Upper lobe of left lung (tissue), 6 donors: ENCODE measurements around the gene SERTAD1. TPM values are rescaled to one million over a fixed set of nuclear protein-coding genes. Genes with fewer than 3 reads are reported as not detected.

Experiments used
- ATAC-seq, 2 donors: fragments of 200-7000 bp; cut with Tn5 transposase; one replicate each; pipeline ENCODE4 v1.9.1; 2022; ENCODE audit warnings: mild to moderate bottlenecking in 2 of 2, moderate library complexity in 2 of 2; ENCODE audit not compliant: low FRiP score in 2 of 2
- DNase-seq, 2 donors: peaks; one replicate each; pipeline ENCODE4 v3.0.0-alpha.2; 2019 to 2020
- H3K27ac ChIP-seq, 4 donors: fragments of 200-600 bp; sonication (generic); one replicate each; pipeline ENCODE4 v1.5.1; 2016 to 2019
- H3K27me3 ChIP-seq, 4 donors: fragments of 200-600 bp; sonication (generic); one replicate each; pipeline ENCODE4 v1.5.1; 2017 to 2019
- H3K36me3 ChIP-seq, 4 donors: fragments of 200-600 bp; sonication (generic); one replicate each; pipeline ENCODE4 v1.5.1; 2016 to 2019
- H3K4me1 ChIP-seq, 4 donors: fragments of 200-600 bp; sonication (generic); one replicate each; pipeline ENCODE4 v1.5.1; 2018 to 2019
- H3K4me3 ChIP-seq, 4 donors: fragments of 200-600 bp; sonication (generic); one replicate each; pipeline ENCODE4 v1.5.1; 2017 to 2019; ENCODE audit warnings: mild to moderate bottlenecking in 2 of 4, moderate library complexity in 1 of 4
- H3K9me3 ChIP-seq, 4 donors: fragments of 200-600 bp; sonication (generic); one replicate each; pipeline ENCODE4 v1.5.1; 2018 to 2019
- EP300 ChIP-seq, 4 donors: sonication (generic); formaldehyde crosslinking; IDR thresholded peaks; one replicate each; pipeline ENCODE4 v1.5.1; 2017; ENCODE audit warnings: antibody characterized with exemption in 4 of 4, control low read depth in 2 of 4
- POLR2A ChIP-seq, 4 donors: fragments of 450-650 bp; IDR thresholded peaks; one replicate each; pipeline ENCODE4 v1.5.1; 2016 to 2017; ENCODE audit warnings: antibody characterized with exemption in 4 of 4, mild to moderate bottlenecking in 2 of 4
- POLR2AphosphoS5 ChIP-seq, 2 donors: sonication (generic); formaldehyde crosslinking; IDR thresholded peaks; one replicate each; pipeline ENCODE4 v1.5.1; 2017; ENCODE audit warnings: antibody characterized with exemption in 2 of 2
- WGBS, 2 donors: methylation state at CpG; one replicate each; pipeline ENCODE4 v1.1.5; 2017 to 2018; 5-methylcytosine and 5-hydroxymethylcytosine counted together
- total RNA-seq, 6 donors: library from RNA; depleted of rRNA in 4 of 6; stranded (reverse); fragments of >200 nt in 4 of 6; gene quantifications; one replicate each; pipeline versions ENCODE4 v1.1.0 to v1.2.1, GENCODE V29; 2016 to 2021
- TF ChIP-seq, protein P1 (sequence below), 6 experiments: fragments of 450-650 bp in 4 of 6; fragments of 200-600 bp in 2 of 6; sonication (generic) in 2 of 6; IDR thresholded peaks; one replicate each; pipeline ENCODE4 v1.5.1; 2016 to 2019; ENCODE audit warnings: antibody characterized with exemption in 6 of 6
- donor health status: DM: no; HTN: no; CAD: no; lungs with moderate emphysema.
- donor health status: DM: no; HTN: yes; CAD: no; lungs with severe emphysema.

Gene SERTAD1
- total RNA-seq, 6 donors from 2014 or later = 2.1 to 37.5 (median 18.4) TPM

DNA sequence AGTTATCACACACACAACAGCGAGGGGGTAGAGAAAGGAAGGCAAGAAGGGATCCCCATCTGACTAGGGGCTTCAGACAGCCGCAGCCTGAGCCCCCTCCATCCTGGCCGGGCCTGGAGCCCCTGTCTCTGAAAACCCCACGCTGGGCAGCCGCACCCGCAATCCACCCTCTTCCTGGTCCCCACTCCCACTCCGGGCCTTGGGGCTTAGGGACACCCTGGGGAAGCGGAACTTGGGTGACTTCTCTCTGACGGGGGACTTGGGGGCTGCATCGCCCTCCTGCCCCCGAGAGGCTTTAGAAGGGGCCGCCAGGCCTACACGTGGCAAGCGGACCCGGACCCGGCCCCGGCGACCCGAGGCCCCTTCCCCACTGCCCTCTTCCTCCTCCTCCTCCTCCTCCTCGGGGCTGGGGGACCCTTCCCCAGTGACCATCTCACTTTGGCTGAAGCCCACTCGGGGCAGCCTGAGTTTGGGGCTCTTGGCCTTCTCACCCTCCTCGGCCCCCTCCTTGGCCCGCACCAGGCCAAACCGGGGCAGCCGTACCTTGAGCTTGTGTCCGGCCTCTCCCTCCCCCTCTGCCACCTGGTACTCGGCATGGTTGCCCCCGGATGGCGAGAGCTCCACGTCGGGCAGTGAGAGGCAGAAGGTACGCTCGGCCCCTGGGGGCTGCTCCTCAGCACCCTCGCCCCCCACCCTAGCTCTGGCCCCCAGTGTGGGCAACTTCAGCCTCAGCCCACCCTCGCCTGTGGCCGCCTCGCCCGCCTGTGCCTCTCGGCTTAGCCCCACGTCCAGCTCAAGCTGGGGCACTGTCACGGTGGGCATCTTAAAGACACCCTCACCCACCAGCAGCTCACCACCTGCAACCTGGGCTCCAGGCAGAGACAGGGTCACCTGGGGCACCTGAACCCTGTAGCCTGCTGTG is 31.6 kb downstream of the SERTAD1 start:
- Histone ChIP-seq H3K27me3 (no peaks in the 10 kb centered on the region), H3K4me3 (no peak overlapping the region), H3K36me3 (peaks cover 0 to 44% (median 24%) of the 10 kb centered on the region in 4 donors), H3K9me3 (no peaks in the 10 kb centered on the region), H3K27ac (peak overlapping the region in 3 of 4 donors; percentile 21 to 73 (median 71)), H3K4me1 (peaks cover 4 to 35% (median 22%) of the 10 kb centered on the region in 4 donors)
- TF ChIP-seq POLR2AphosphoS5 (IDR thresholded peaks at IDR 0.05) (no peak), EP300 (IDR thresholded peaks at IDR 0.05) (no peak), POLR2A (IDR thresholded peaks at IDR 0.05) (no peak)
- TF ChIP-seq, protein P1, sequence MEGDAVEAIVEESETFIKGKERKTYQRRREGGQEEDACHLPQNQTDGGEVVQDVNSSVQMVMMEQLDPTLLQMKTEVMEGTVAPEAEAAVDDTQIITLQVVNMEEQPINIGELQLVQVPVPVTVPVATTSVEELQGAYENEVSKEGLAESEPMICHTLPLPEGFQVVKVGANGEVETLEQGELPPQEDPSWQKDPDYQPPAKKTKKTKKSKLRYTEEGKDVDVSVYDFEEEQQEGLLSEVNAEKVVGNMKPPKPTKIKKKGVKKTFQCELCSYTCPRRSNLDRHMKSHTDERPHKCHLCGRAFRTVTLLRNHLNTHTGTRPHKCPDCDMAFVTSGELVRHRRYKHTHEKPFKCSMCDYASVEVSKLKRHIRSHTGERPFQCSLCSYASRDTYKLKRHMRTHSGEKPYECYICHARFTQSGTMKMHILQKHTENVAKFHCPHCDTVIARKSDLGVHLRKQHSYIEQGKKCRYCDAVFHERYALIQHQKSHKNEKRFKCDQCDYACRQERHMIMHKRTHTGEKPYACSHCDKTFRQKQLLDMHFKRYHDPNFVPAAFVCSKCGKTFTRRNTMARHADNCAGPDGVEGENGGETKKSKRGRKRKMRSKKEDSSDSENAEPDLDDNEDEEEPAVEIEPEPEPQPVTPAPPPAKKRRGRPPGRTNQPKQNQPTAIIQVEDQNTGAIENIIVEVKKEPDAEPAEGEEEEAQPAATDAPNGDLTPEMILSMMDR (IDR thresholded peaks at IDR 0.05) = no peak
- DNase-seq (peak in 1 of 2 donors; percentile 82), ATAC-seq (no peak)
- WGBS, 2 donors = 91 to 92% methylated on average over 32 to 40 of the region's 41 CpGs

DNA sequence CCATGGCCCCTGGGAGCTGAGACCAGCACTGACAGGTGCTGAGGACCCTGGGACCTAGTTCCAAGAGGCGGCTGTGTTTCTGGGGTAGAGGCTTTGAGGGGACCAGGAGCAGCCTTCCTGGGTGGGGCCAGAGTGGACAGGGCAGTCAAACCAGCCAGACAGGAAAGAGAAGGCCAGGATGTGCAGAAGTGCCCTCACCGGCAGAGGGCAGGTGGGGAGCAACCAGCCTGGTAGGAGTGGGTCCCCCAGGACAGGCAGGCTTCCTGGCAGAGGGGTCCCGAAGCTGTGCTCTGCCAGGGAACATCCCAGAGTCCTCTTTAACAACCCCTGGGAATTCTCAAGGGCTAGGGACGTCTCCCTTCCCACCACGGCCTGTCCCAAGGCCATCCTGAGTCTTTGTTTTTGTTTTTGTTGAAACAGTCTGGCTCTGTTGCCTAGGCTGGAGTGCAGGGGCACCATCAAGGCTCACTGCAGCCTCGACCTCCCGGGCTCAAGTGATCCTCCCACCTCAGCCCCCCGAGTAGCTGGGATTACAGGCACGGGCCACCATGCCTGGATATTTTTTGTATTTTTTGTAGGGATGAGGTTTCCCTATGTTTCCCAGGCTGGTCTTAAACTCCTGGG is 32.8 kb downstream of the SERTAD1 start:
- Histone ChIP-seq H3K9me3 (no peaks in the 10 kb centered on the region), H3K4me1 (peaks cover 4 to 24% (median 17%) of the 10 kb centered on the region in 4 donors), H3K36me3 (peaks cover 0 to 33% (median 19%) of the 10 kb centered on the region in 4 donors), H3K4me3 (no peak overlapping the region), H3K27ac (peak overlapping the region in 3 of 4 donors; percentile 21 to 73 (median 71)), H3K27me3 (no peaks in the 10 kb centered on the region)
- DNase-seq (peak in 1 of 2 donors; percentile 81), ATAC-seq (peak; percentile 23 to 60)
- WGBS, 2 donors = 37 to 46% methylated on average over 9 of the region's 9 CpGs
- TF ChIP-seq POLR2AphosphoS5 (IDR thresholded peaks at IDR 0.05) = peak in 1 of 2 donors; percentile 17
- TF ChIP-seq, protein P1 (IDR thresholded peaks at IDR 0.05) = peak; percentile 43 to 70 (median 51)
- no peak for TF ChIP-seq EP300 (IDR thresholded peaks at IDR 0.05)

DNA sequence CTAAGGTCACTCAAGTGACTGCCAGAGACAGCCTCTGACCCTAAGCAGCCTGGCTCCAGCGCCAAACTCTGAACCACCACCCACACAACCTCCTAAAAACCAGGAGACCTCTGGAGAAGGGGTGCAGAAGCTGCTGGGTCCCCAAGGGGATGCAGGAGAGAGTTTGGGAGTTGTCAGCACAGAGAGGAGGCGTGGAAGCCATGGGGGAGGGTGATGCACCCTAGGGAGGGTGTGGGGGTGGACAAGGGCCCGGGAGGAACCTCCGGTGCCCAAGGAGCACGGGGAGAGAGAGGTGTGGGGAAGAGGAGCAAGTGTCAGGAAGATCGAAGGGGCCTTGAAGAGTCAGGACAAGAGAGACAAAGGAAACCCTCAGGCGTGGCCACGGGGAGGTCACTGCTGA is 33.7 kb downstream of the SERTAD1 start:
- Histone ChIP-seq H3K27ac (peak overlapping the region in 3 of 4 donors; percentile 32 to 73 (median 71)), H3K9me3 (no peaks in the 10 kb centered on the region), H3K36me3 (peaks cover 0 to 24% (median 12%) of the 10 kb centered on the region in 4 donors), H3K27me3 (no peaks in the 10 kb centered on the region), H3K4me3 (no peak overlapping the region), H3K4me1 (peaks cover 4 to 24% (median 16%) of the 10 kb centered on the region in 4 donors)
- DNase-seq (no peak), ATAC-seq (no peak)
- no peak for TF ChIP-seq POLR2A (IDR thresholded peaks at IDR 0.05)
- no peak for TF ChIP-seq EP300 (IDR thresholded peaks at IDR 0.05)
- no peak for TF ChIP-seq POLR2AphosphoS5 (IDR thresholded peaks at IDR 0.05)
- TF ChIP-seq, protein P1 (IDR thresholded peaks at IDR 0.05) = no peak
- 71 to 77% methylated on average over 8 of the region's 8 CpGs for WGBS, 2 donors

DNA sequence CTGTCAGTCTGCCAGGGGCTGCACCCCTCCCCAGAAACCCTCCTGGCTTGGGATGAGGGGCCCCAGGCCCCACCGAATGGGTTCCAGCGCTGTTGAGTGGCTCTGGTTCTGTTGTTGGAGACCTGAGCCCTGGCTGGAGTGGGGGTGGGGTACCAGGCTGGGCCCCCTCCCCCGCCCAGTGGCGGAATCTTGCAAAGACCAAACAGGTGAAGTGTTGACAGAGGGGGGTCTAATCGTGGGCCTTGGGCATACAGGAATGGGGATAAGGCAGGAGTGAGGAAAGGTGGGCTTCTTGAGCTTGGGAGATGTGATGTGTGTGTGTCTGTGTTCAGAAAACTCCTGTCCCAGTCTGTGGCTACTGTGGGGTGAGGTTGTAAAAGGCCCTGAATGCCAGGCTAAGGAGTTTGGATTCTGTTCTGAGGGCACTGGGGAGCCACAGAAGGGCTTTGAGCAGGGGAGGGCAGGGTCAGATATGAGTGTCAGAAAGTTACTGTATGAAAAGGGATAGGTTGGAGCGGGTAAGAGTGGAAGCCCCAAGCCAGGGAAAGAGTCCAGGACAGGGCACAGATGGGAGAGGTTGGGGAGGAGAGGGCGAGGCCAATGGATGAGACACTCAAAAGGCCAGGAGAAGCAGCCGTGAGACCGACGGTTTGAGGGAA is 35.6 kb downstream of the SERTAD1 start, which contains the start of gene HIPK4:
Gene HIPK4 (minus strand): TSS at position 98 of the 659 bp plus-strand sequence. CDS start 279 bp downstream, outside the sequence.
- peaks cover 0 to 5% (median 2%) of the 10 kb centered on the region in 4 donors for H3K36me3 ChIP-seq
- DNase-seq = no peak
- no peak for ATAC-seq
- H3K27me3 ChIP-seq = no peaks in the 10 kb centered on the region
- H3K4me3 ChIP-seq = no peak within 1 kb of the TSS
- H3K9me3 ChIP-seq = no peaks in the 10 kb centered on the region
- TF ChIP-seq, protein P1 (IDR thresholded peaks at IDR 0.05) = no peak
- TF ChIP-seq EP300 (IDR thresholded peaks at IDR 0.05) (no peak), POLR2A (IDR thresholded peaks at IDR 0.05) (no peak), POLR2AphosphoS5 (IDR thresholded peaks at IDR 0.05) (no peak)
- 82 to 85% methylated on average over 9 to 10 of the region's 10 CpGs for WGBS, 2 donors
- H3K27ac ChIP-seq = no peak within 1 kb of the TSS
- peaks cover 4 to 24% (median 16%) of the 10 kb centered on the region in 4 donors for H3K4me1 ChIP-seq
